NCI-H748 (cell line): ENCODE measurements around the gene ATP13A5.
A peak's percentile ranks its signal among the peaks of the same experiment; 100 is the strongest.

Source experiments
- DNase-seq: peaks from one replicate; lab custom pipeline; 2025; ENCODE audit not compliant: unreplicated experiment; lab: John Stamatoyannopoulos, UW

The ATP13A5 gene

GRCh38 chr3:193346259-193346658 is 32.3 kb downstream of the ATP13A5 start:
- no peak for DNase-seq

GRCh38 chr3:193345431-193345830 is 33.1 kb downstream of the ATP13A5 start:
- no peak for DNase-seq

GRCh38 chr3:193344486-193344885 is 34.1 kb downstream of the ATP13A5 start:
- DNase-seq = no peak

GRCh38 chr3:193343726-193344222 is 34.8 kb downstream of the ATP13A5 start:
- DNase-seq = no peak

- no peak for DNase-seq
Observed at GRCh38 chr3:193342551-193342950, 36.0 kb downstream of the ATP13A5 start.

- DNase-seq = no peak
Observed at GRCh38 chr3:193335031-193335430, 43.5 kb downstream of the ATP13A5 start.

GRCh38 chr3:193333229-193333628 is 45.3 kb downstream of the ATP13A5 start:
- DNase-seq = no peak

GRCh38 chr3:193330555-193331204 is 47.9 kb downstream of the ATP13A5 start:
- DNase-seq = no peak

- no peak for DNase-seq
Observed at GRCh38 chr3:193317682-193318300, 60.8 kb downstream of the ATP13A5 start.

- DNase-seq = no peak
Observed at GRCh38 chr3:193314161-193314560, 64.4 kb downstream of the ATP13A5 start.

GRCh38 chr3:193313061-193313958 is 65.2 kb downstream of the ATP13A5 start:
- no peak for DNase-seq

- no peak for DNase-seq
Observed at GRCh38 chr3:193310914-193311723, 67.4 kb downstream of the ATP13A5 start.

GRCh38 chr3:193305356-193305755 is 73.2 kb downstream of the ATP13A5 start:
- no peak for DNase-seq

- no peak for DNase-seq
Observed at GRCh38 chr3:193301433-193301832, 77.1 kb downstream of the ATP13A5 start.

GRCh38 chr3:193297421-193297820 is 81.1 kb downstream of the ATP13A5 start:
- no peak for DNase-seq

GRCh38 chr3:193295985-193296384 is 82.6 kb downstream of the ATP13A5 start:
- no peak for DNase-seq

GRCh38 chr3:193292386-193292785 is 86.2 kb downstream of the ATP13A5 start:
- DNase-seq = no peak

GRCh38 chr3:193271101-193271840 is 107.3 kb downstream of the ATP13A5 start:
- DNase-seq = no peak

GRCh38 chr3:193270451-193270850 is 108.1 kb downstream of the ATP13A5 start:
- DNase-seq = no peak

- peak; percentile 1 for DNase-seq
Observed at GRCh38 chr3:193269343-193270028, 109.1 kb downstream of the ATP13A5 start.
